ENCODE results near the gene FXYD6.

DNA sequence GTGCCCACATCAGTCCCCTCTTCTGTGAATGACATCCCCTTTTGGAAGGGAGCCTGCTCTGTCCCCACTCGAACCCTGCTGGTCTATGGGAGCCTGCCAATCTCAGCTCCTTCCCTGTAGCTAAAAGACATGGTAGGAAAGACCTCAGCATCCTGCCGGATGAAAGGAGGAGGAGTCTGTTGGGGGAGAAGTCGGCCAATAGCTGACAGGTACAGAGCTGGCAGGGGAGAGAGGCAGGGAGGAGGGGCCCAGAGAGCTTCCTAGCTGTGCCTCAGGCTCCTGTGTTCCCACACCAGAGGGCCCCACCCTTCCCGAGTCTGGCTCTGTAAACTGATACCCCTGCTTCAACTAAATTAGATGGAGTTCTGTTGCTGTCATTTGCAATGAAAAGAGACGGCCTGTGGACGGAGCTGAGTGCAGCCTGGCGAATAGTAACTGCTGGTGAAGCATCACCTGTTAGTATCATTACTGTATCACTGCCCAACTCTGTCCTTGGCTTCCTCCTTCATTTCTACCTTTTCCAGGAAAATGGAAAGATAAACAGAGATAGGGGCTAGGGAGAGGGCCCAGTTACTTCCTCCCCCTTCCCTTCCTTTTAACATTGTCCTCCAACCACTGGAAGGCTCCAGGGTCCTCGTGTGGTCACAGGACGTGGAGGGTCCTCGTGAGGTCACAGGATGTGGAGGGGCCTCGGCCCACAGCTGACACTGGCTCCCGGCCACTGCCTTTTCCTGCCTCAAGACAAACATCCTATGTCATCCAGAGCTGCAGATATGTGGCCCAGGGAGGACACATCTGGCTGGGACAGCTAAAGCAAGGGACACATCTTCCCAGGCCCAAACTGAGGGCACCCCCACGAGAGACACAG is 15.1 kb downstream of the FXYD6 start:
- no peak for TF ChIP-seq RAD21 (conservative IDR thresholded peaks at IDR 0.05 in 1 of 2, IDR thresholded peaks at IDR 0.05 in 1 of 2)
- no peak for TF ChIP-seq ESRRA (IDR thresholded peaks at IDR 0.05; ENCODE audit: borderline replicate concordance, low read length)
- TF ChIP-seq MAFK (IDR thresholded peaks at IDR 0.05; ENCODE audit: partially characterized antibody) = no peak
- TF ChIP-seq EHMT2 (IDR thresholded peaks at IDR 0.05; ENCODE audit: low read depth) = no peak
- TF ChIP-seq, protein P1, sequence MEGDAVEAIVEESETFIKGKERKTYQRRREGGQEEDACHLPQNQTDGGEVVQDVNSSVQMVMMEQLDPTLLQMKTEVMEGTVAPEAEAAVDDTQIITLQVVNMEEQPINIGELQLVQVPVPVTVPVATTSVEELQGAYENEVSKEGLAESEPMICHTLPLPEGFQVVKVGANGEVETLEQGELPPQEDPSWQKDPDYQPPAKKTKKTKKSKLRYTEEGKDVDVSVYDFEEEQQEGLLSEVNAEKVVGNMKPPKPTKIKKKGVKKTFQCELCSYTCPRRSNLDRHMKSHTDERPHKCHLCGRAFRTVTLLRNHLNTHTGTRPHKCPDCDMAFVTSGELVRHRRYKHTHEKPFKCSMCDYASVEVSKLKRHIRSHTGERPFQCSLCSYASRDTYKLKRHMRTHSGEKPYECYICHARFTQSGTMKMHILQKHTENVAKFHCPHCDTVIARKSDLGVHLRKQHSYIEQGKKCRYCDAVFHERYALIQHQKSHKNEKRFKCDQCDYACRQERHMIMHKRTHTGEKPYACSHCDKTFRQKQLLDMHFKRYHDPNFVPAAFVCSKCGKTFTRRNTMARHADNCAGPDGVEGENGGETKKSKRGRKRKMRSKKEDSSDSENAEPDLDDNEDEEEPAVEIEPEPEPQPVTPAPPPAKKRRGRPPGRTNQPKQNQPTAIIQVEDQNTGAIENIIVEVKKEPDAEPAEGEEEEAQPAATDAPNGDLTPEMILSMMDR (IDR thresholded peaks at IDR 0.05) = no peak
- TF ChIP-seq CEBPB (IDR thresholded peaks at IDR 0.05) = no peak
- TF ChIP-seq NR3C1 (IDR thresholded peaks at IDR 0.05) = no peak
- TF ChIP-seq, protein P2, sequence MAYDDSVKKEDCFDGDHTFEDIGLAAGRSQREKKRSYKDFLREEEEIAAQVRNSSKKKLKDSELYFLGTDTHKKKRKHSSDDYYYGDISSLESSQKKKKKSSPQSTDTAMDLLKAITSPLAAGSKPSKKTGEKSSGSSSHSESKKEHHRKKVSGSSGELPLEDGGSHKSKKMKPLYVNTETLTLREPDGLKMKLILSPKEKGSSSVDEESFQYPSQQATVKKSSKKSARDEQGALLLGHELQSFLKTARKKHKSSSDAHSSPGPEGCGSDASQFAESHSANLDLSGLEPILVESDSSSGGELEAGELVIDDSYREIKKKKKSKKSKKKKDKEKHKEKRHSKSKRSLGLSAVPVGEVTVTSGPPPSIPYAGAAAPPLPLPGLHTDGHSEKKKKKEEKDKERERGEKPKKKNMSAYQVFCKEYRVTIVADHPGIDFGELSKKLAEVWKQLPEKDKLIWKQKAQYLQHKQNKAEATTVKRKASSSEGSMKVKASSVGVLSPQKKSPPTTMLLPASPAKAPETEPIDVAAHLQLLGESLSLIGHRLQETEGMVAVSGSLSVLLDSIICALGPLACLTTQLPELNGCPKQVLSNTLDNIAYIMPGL (CRISPR knock-in tag; IDR thresholded peaks at IDR 0.05; ENCODE audit: borderline replicate concordance) = no peak
- TF ChIP-seq, protein P3, sequence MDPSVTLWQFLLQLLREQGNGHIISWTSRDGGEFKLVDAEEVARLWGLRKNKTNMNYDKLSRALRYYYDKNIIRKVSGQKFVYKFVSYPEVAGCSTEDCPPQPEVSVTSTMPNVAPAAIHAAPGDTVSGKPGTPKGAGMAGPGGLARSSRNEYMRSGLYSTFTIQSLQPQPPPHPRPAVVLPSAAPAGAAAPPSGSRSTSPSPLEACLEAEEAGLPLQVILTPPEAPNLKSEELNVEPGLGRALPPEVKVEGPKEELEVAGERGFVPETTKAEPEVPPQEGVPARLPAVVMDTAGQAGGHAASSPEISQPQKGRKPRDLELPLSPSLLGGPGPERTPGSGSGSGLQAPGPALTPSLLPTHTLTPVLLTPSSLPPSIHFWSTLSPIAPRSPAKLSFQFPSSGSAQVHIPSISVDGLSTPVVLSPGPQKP (IDR thresholded peaks at IDR 0.05; ENCODE audit: low read depth, low read length) = no peak
- TF ChIP-seq MYC (IDR thresholded peaks at IDR 0.05; ENCODE audit: borderline replicate concordance, low read length) = no peak
- no peak for TF ChIP-seq POLR2A (IDR thresholded peaks at IDR 0.05; ENCODE audit: low read length)
